ENCODE data around the gene ADGRB3.

The ADGRB3 gene

GRCh38 chr6:69042297-69042696 is 407.2 kb downstream of the ADGRB3 start:
- Mint-ChIP-seq H3K4me3 (no peak overlapping the region), H3K4me1 (no peaks in the 10 kb centered on the region), H3K27ac (no peak overlapping the region), H3K27me3 (ENCODE audit: low read depth, poor library complexity) (no peaks in the 10 kb centered on the region), H3K36me3 (ENCODE audit: low read depth) (no peaks in the 10 kb centered on the region), H3K9me3 (no peaks in the 10 kb centered on the region)
- DNase-seq = no peak
- TF ChIP-seq CTCF (IDR thresholded peaks at IDR 0.05) = no peak

GRCh38 chr6:69044534-69044933 is 409.5 kb downstream of the ADGRB3 start:
- H3K27me3 Mint-ChIP-seq (ENCODE audit: low read depth, poor library complexity) = no peaks in the 10 kb centered on the region
- H3K36me3 Mint-ChIP-seq (ENCODE audit: low read depth) = no peaks in the 10 kb centered on the region
- no peaks in the 10 kb centered on the region for H3K9me3 Mint-ChIP-seq
- H3K27ac Mint-ChIP-seq = no peak overlapping the region
- DNase-seq = no peak
- no peaks in the 10 kb centered on the region for H3K4me1 Mint-ChIP-seq
- H3K4me3 Mint-ChIP-seq = no peak overlapping the region
- no peak for TF ChIP-seq CTCF (IDR thresholded peaks at IDR 0.05)

GRCh38 chr6:69059413-69059812 is 424.3 kb downstream of the ADGRB3 start:
- no peak for TF ChIP-seq CTCF (IDR thresholded peaks at IDR 0.05)
- H3K9me3 Mint-ChIP-seq = no peaks in the 10 kb centered on the region
- DNase-seq = no peak
- H3K36me3 Mint-ChIP-seq (ENCODE audit: low read depth) = no peaks in the 10 kb centered on the region
- H3K27ac Mint-ChIP-seq = no peak overlapping the region
- no peaks in the 10 kb centered on the region for H3K4me1 Mint-ChIP-seq
- peaks cover 6% of the 10 kb centered on the region for H3K27me3 Mint-ChIP-seq (ENCODE audit: low read depth, poor library complexity)
- H3K4me3 Mint-ChIP-seq = no peak overlapping the region

- DNase-seq = no peak
- H3K27me3 Mint-ChIP-seq (ENCODE audit: low read depth, poor library complexity) = peaks cover 6% of the 10 kb centered on the region
- no peaks in the 10 kb centered on the region for H3K36me3 Mint-ChIP-seq (ENCODE audit: low read depth)
- H3K27ac Mint-ChIP-seq = no peak overlapping the region
- H3K4me1 Mint-ChIP-seq = no peaks in the 10 kb centered on the region
- no peak overlapping the region for H3K4me3 Mint-ChIP-seq
- no peaks in the 10 kb centered on the region for H3K9me3 Mint-ChIP-seq
- TF ChIP-seq CTCF (IDR thresholded peaks at IDR 0.05) = no peak
These were observed 426.0 kb downstream of the ADGRB3 start for GRCh38 chr6:69061066-69061465.

GRCh38 chr6:69063401-69063800 is 428.3 kb downstream of the ADGRB3 start:
- no peak for TF ChIP-seq CTCF (IDR thresholded peaks at IDR 0.05)
- no peaks in the 10 kb centered on the region for H3K36me3 Mint-ChIP-seq (ENCODE audit: low read depth)
- peaks cover 2% of the 10 kb centered on the region for H3K27me3 Mint-ChIP-seq (ENCODE audit: low read depth, poor library complexity)
- DNase-seq = no peak
- H3K4me1 Mint-ChIP-seq = no peaks in the 10 kb centered on the region
- no peaks in the 10 kb centered on the region for H3K9me3 Mint-ChIP-seq
- no peak overlapping the region for H3K27ac Mint-ChIP-seq
- H3K4me3 Mint-ChIP-seq = no peak overlapping the region

- no peaks in the 10 kb centered on the region for H3K36me3 Mint-ChIP-seq (ENCODE audit: low read depth)
- no peaks in the 10 kb centered on the region for H3K9me3 Mint-ChIP-seq
- no peak for TF ChIP-seq CTCF (IDR thresholded peaks at IDR 0.05)
- no peak for DNase-seq
- peaks cover 2% of the 10 kb centered on the region for H3K27me3 Mint-ChIP-seq (ENCODE audit: low read depth, poor library complexity)
- no peaks in the 10 kb centered on the region for H3K4me1 Mint-ChIP-seq
- no peak overlapping the region for H3K4me3 Mint-ChIP-seq
- no peak overlapping the region for H3K27ac Mint-ChIP-seq
These were observed 429.1 kb downstream of the ADGRB3 start for GRCh38 chr6:69064226-69064625.
